ENCODE results near the gene ACAP3. TPM values are rescaled to one million over a fixed set of nuclear protein-coding genes. Genes with fewer than 3 reads are reported as not detected.

ACAP3 gene
- total and polyA plus RNA-seq, 10 donors = 12.6 to 89.7 (median 41.5) TPM

GRCh38 chr1:1296070-1297061, 11.4 kb downstream of the ACAP3 start:
- no peak for DNase-seq
- H3K4me1 ChIP-seq = peaks cover 0 to 18% (median 8%) of the 10 kb centered on the region in 6 donors
- no peak overlapping the region for H3K27ac ChIP-seq
- 93 to 97% (median 95%) methylated on average over 34 to 62 of the region's 62 CpGs for WGBS, 5 donors
- H3K27me3 ChIP-seq (replicated peaks in 1 of 7) = no peaks in the 10 kb centered on the region
- peaks cover 0 to 63% (median 7%) of the 10 kb centered on the region in 6 donors for H3K36me3 ChIP-seq
- no peak overlapping the region for H3K4me3 ChIP-seq
- intact Hi-C loops (cut with DNase I; ENCODE audit: low total_unique reads) = no loop called here
- TF ChIP-seq POLR2AphosphoS5 (IDR thresholded peaks at IDR 0.05) (peak in 1 of 3 donors; percentile 21), POLR2A (IDR thresholded peaks at IDR 0.05) (no peak)
- no peaks in the 10 kb centered on the region for H3K9me3 ChIP-seq

- Histone ChIP-seq H3K9me3 (no peaks in the 10 kb centered on the region), H3K4me1 (peaks cover 0 to 25% (median 10%) of the 10 kb centered on the region in 6 donors), H3K27ac (no peak overlapping the region), H3K4me3 (no peak overlapping the region), H3K36me3 (peaks cover 0 to 63% (median 7%) of the 10 kb centered on the region in 6 donors), H3K27me3 (replicated peaks in 1 of 7) (peaks cover 0 to 4% (median 0%) of the 10 kb centered on the region in 7 donors)
- no peak for DNase-seq
- intact Hi-C loops (cut with DNase I; ENCODE audit: low total_unique reads) = no loop called here
- no peak for TF ChIP-seq POLR2A (IDR thresholded peaks at IDR 0.05)
- no peak for TF ChIP-seq CTCF (IDR thresholded peaks at IDR 0.05 in 8 of 11, conservative IDR thresholded peaks at IDR 0.05 in 3 of 11)
- no peak for TF ChIP-seq POLR2AphosphoS5 (IDR thresholded peaks at IDR 0.05)
- WGBS, 5 donors = 94 to 97% (median 95%) methylated on average over 26 to 35 of the region's 35 CpGs
Observed at GRCh38 chr1:1295154-1295923, 12.4 kb downstream of the ACAP3 start.

GRCh38 chr1:1294250-1294890, 13.4 kb downstream of the ACAP3 start:
- Histone ChIP-seq H3K27ac (no peak overlapping the region), H3K4me1 (peaks cover 0 to 28% (median 10%) of the 10 kb centered on the region in 6 donors), H3K9me3 (no peaks in the 10 kb centered on the region), H3K36me3 (peaks cover 0 to 59% (median 7%) of the 10 kb centered on the region in 6 donors), H3K4me3 (no peak overlapping the region), H3K27me3 (replicated peaks in 1 of 7) (peaks cover 0 to 4% (median 0%) of the 10 kb centered on the region in 7 donors)
- intact Hi-C loops (cut with DNase I; ENCODE audit: low total_unique reads) = no loop called here
- no peak for DNase-seq
- WGBS, 5 donors = 86 to 96% (median 92%) methylated on average over 25 to 58 of the region's 58 CpGs
- TF ChIP-seq POLR2AphosphoS5 (IDR thresholded peaks at IDR 0.05) = no peak
- no peak for TF ChIP-seq POLR2A (IDR thresholded peaks at IDR 0.05)
- no peak for TF ChIP-seq CTCF (IDR thresholded peaks at IDR 0.05 in 8 of 11, conservative IDR thresholded peaks at IDR 0.05 in 3 of 11)
